Posterior cingulate gyrus (tissue), 11 donors: ENCODE results near the gene IMPA2.
"Not testable (repeated sequence)": the region's sequence is repeated elsewhere in the genome, so short reads cannot be mapped to it uniquely, and the experiment has no call there.

ENCODE experiments used
- DNase-seq, 10 donors: peaks; one replicate each; pipeline versions ENCODE4 v3.0.0 to v3.0.0-alpha.2; 2020 to 2021; ENCODE audit warnings: mixed read lengths in 3 of 10
- intact Hi-C: fragments of 100-400 bp; cut with DNase I; formaldehyde crosslinking; loops from one replicate; pipeline ENCODE4 v1.15.1; 2023

The IMPA2 gene

GRCh38 chr18:11981192-11981542, at the start of gene IMPA2:
TSS of gene IMPA2 (plus strand) at chr18:11981507. CDS start at chr18:11981670, 163 bp downstream.
- peak in 6 of 10 donors; percentile 57 to 92 (median 68) for DNase-seq
- intact Hi-C loops: loop anchor here (5.0 kb wide), 1 partner anchor 34 kb away; no protein-coding TSS in a partner anchor

- DNase-seq: peak in 2 of 10 donors; percentile 58 to 67
- intact Hi-C loops: no loop called here
Observed at GRCh38 chr18:11932393-11932792, 48.9 kb upstream of the IMPA2 start.

DNA sequence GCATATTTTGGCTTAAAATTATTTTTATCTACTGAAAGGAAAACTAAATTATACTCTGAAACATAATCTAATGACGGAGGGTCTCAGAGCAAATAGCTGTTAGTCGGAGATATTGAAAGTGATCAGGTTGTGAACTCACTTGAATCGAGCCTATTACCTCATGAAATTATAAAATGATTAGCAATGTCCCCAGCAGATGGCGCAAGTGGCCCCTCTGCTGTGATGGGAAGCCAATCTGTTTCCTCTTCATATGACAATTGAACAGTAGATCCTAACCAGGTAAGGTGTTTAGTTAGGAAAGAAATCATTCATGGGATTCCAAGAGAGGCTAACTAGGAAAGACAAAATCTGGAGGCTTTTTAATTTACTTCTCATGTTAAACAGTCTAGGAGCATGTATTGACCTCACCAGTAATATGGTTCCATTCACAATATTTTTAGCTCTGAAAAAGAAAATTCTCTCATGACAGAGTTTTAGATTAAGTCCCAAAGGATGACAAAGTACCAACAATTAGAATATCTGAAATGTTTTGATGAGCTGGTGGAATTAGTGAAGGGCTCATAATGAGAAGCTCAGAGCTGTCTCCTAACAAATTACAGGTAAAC, 43.3 kb upstream of the IMPA2 start:
- DNase-seq: peak; percentile 29 to 96 (median 78)
- intact Hi-C loops: loop anchor here (1.0 to 2.0 kb wide), 2 partner anchors 57 to 101 kb away; no protein-coding TSS in a partner anchor

DNA sequence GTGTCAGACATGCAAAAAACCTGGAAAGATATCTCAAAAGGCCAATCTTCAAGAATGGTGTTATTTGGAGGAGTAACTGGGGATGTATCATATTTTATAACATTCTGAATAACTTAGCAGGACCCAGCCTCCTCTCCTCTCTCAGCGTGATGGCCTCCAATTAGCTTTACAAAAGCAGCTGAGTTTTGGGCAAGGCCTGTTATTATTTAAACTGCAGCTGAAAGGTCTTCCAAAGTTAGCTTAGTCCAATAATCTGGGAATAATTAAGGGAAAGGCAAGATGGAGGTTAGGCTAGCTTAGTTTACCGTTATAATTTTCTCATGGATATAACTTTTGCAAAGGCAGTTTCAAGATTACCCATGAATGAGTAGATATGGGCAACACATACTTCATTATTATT, 40.4 kb upstream of the IMPA2 start:
- intact Hi-C loops: no loop called here
- DNase-seq: no peak

GRCh38 chr18:11943551-11943950, 37.8 kb upstream of the IMPA2 start:
- intact Hi-C loops: no loop called here
- DNase-seq: no peak

DNA sequence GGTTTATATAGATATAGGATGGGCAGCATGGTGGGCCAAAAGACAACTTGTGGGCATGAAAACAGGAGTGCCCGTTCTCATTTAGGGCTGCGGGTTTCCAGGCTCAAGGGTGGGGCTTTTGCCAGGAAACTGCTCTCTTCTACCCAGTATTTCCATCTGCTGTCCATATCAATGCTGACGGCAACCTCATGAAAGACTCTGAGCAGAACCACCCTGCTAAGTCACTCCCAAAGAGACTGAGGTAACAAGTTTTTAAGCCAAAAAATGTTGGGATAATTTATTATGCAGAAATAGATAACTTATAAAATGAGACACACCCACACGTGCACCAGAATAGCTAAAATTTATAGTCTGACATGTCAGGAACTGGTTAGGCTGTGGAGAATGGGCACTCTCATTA, 37.1 kb upstream of the IMPA2 start:
- DNase-seq: no peak
- intact Hi-C loops: no loop called here

GRCh38 chr18:11944786-11945185, 36.5 kb upstream of the IMPA2 start:
- intact Hi-C loops: loop anchor here (5.0 kb wide), 1 partner anchor 38 kb away; the partner anchor contains the start of gene IMPA2
- DNase-seq: no peak

- intact Hi-C loops: loop anchor here (5.0 kb wide), 1 partner anchor 36 kb away; the partner anchor contains the start of gene IMPA2
- not testable (repeated sequence) for DNase-seq
Observed at GRCh38 chr18:11945834-11946659, 35.3 kb upstream of the IMPA2 start.

- intact Hi-C loops: loop anchor here (5.0 kb wide), 1 partner anchor 36 kb away; the partner anchor contains the start of gene IMPA2
- DNase-seq: no peak
Observed at GRCh38 chr18:11946756-11947155, 34.6 kb upstream of the IMPA2 start.

DNA sequence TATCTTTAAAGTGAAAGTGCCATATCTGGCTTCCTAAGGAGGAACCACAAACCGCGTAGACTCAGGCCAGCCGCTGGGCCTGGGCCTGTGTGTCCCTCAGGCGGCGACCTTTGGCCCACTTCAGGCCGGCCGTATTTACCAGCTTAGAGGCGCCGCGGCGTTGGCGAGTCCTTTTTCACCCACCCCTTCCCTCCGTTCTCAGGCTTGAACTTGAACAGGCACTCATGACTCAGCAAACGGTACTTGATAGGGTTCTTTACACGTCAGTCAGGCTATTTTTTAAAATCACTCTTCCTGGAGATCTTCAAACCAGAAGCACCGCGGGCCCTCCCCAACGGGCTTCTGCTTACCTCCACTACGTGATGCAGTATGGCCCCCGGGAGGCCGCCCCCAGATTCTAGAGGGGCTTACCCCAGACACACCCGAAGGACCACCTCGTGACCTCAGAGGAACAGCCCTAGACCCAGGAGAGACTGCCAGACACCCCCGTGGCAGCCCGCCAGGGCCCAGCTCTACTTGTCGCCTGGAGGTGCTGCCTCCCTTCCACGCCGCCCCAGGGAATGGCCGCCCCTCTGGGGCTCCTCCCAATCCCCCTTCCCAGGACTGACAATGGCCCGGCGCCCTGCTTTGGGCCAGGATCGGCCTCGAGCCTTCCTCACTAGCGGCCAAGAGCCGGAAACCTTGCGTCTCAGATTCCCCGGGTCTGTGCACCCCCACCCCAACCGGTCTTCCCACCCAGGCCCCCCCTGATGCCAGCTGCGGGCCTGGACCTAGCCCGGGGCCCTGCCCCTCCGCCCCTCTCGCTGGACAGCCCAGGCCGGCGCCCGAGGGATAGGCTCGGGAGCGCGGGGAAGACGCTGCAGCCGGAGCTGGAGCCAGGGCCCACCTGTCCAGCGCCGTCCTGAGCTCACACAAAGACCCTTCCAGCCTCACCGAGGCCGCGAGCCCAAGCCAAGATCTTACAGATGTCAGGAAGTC, 33.8 kb upstream of the IMPA2 start:
- peak; percentile 58 to 97 (median 78) for DNase-seq
- intact Hi-C loops: loop anchor here (5.0 kb wide), 1 partner anchor 35 kb away; the partner anchor contains the start of gene IMPA2

- intact Hi-C loops: loop anchor here (5.0 kb wide), 1 partner anchor 33 kb away; the partner anchor contains the start of gene IMPA2
- DNase-seq: no peak
Observed at GRCh38 chr18:11948852-11949523, 32.3 kb upstream of the IMPA2 start.

DNA sequence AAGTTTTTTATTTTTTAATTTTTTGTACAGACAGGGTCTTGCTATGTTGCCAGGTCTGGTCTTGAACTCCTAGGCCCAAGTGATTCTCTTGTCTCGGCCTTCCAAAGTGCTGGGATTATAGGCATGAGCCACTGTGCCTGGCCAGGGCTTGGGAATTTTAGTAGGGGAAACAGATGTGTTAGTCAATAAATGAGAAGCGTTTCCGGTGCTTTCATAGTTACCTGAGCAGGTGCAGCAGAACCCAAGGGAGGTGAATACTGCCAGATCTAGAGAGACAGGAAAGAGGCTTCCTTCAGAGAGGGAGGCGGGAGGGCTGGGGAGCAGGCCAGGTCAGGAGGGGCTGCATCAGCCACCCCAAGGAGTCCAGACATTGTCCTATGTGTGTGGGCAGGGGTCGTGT, 30.5 kb upstream of the IMPA2 start:
- intact Hi-C loops: no loop called here
- DNase-seq: peak in 1 of 10 donors; percentile 29

DNA sequence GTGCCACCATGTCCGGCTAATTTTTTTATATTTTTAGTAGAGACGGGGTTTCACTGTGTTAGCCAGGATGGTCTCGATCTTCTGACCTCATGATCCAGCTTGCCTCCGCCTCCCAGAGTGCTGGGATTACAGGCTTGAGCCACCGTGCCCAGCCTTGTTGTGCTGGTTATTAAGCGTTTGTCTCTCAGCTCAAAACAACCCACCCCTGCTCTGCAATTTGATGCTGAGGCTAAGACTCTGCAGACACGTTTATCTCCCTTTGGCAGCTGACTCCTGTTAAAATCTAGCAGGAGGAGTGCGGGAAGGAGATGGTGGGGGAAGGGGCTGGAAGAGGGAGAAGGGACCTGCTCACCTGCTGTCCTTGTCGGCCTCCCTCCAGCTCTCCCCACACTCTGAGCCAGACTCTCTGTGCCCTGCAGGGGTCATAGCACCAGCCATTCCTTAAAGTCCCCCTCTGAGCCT, 29.9 kb upstream of the IMPA2 start:
- intact Hi-C loops: no loop called here
- no peak for DNase-seq

DNA sequence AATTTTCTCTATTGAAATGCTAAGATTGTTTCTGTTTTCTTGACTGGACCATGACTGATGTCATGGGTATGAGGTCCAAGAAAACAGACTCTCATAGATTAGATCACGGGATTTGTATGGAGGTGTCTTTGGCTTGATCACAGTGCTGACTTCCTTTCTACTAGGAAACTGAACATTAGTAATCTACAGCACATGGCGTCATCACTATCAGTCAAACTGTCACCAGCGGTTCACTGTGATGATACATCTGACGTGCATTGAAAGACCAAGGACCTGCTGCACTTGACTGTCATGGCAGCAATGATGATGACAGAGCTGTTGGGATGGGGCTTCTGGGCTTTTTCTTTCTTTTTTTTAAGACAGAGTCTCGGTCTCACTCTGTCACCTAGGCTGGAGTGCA, 28.2 kb upstream of the IMPA2 start:
- intact Hi-C loops: no loop called here
- DNase-seq: no peak

GRCh38 chr18:11955239-11956029, 25.9 kb upstream of the IMPA2 start:
- intact Hi-C loops: no loop called here
- DNase-seq: peak in 6 of 10 donors; percentile 14 to 84 (median 36)

DNA sequence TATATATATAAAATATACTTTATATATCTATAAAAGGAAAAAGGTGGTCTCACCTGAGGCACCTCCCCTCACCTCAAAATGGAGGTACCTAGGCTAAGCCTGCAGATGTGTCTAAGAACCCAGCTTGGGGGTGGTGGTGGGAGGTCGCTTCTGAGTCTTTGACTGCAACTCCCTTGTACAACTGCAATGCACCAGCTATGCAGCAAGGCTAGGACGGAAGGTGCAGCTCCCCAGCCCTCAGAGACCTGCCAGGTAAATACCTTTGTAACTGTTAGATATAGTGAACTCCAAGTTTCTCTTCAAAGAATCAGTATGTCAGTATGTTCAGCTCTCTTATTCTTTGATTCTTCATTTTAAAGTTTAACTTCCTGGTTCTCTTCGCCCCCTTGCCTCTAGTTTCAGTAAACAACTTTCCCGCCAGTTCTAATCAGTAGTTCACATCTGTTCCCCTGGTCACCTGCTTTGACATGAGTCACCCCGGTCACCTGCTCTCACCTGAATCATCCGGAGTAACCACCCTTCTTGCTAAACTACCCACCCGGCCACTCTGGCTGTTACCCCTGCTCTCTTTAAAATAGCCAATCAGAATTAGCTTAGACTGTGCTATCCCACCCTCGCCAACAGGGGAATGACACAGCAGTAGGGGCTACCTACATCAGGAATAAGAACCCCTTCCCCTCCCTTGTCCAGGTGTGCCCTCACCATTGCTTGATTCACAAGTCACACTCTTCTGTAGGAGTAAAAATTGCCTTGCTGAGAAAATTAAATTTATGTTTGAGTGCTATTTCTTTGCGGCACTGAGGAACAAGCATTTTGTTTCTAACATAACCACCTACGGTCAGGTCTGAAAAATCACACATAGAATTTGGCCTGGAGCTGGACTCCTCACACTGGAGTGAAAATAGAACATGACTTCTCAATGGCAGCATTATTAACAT, 24.7 kb upstream of the IMPA2 start:
- intact Hi-C loops: no loop called here
- peak in 1 of 10 donors; percentile 17 for DNase-seq

GRCh38 chr18:11957636-11958035, 23.7 kb upstream of the IMPA2 start:
- intact Hi-C loops: no loop called here
- DNase-seq: no peak

- DNase-seq: peak in 1 of 10 donors; percentile 58
- intact Hi-C loops: not testable (repeated sequence)
Observed at GRCh38 chr18:11959651-11960050, 21.7 kb upstream of the IMPA2 start.
